Karpas-422 (cell line): ENCODE data around the gene PRKCZ. TPM values are rescaled to one million over a fixed set of nuclear protein-coding genes. Genes with fewer than 3 reads are reported as not detected.

ENCODE experiments used
- DNase-seq: peaks from one replicate; pipeline ENCODE4 v3.0.0-alpha.2; 2015
- H2AFZ ChIP-seq: fragments of 200-600 bp; sonication (generic); 2 replicates; pipeline ENCODE4 v1.6.1; 2014; ENCODE audit warnings: antibody characterized with exemption, low read length, mixed read lengths
- H3K27ac ChIP-seq: fragments of 200-600 bp; sonication (generic); 2 replicates; pipeline ENCODE4 v1.5.1; 2014; ENCODE audit warnings: mild to moderate bottlenecking, low read length, moderate library complexity
- H3K27me3 ChIP-seq: fragments of 200-600 bp; sonication (generic); 2 replicates; pipeline ENCODE4 v1.6.1; 2014; ENCODE audit warnings: low read length, mixed read lengths
- H3K36me3 ChIP-seq: fragments of 200-600 bp; sonication (generic); 2 replicates; pipeline ENCODE4 v1.6.1; 2014; ENCODE audit warnings: low read length, mixed read lengths; ENCODE audit not compliant: insufficient read depth
- H3K4me1 ChIP-seq: fragments of 200-600 bp; sonication (generic); 2 replicates; pipeline ENCODE4 v1.6.1; 2014; ENCODE audit warnings: mild to moderate bottlenecking, low read length, mixed read lengths
- H3K4me2 ChIP-seq: fragments of 200-600 bp; sonication (generic); 2 replicates; pipeline ENCODE4 v1.6.1; 2014; ENCODE audit warnings: low read length, low read depth, mild to moderate bottlenecking; ENCODE audit not compliant: poor library complexity, severe bottlenecking
- H3K4me3 ChIP-seq: fragments of 200-600 bp; sonication (generic); 2 replicates; pipeline ENCODE4 v1.5.1; 2014; ENCODE audit warnings: mild to moderate bottlenecking, antibody characterized with exemption, low read length, mixed read lengths
- H3K79me2 ChIP-seq: fragments of 200-600 bp; sonication (generic); 2 replicates; pipeline ENCODE4 v1.6.1; 2014; ENCODE audit warnings: mild to moderate bottlenecking, low read length, mixed read lengths
- H3K9ac ChIP-seq: fragments of 200-600 bp; sonication (generic); 2 replicates; pipeline ENCODE4 v1.6.0; 2014; ENCODE audit warnings: low read length
- H3K9me2 ChIP-seq: fragments of 200-600 bp; sonication (generic), shearing (Covaris generic); replicated peaks from 2 replicates; pipeline ENCODE4 v1.6.0; 2014; ENCODE audit warnings: mild to moderate bottlenecking, low read length, moderate library complexity; ENCODE audit not compliant: insufficient read depth
- H3K9me3 ChIP-seq: fragments of 300-700, 200-600 bp; sonication (generic); 2 replicates; pipeline ENCODE4 v1.6.1; 2014; ENCODE audit warnings: low read length, mixed read lengths
- H4K20me1 ChIP-seq: fragments of 200-600 bp; sonication (generic); 2 replicates; pipeline ENCODE4 v1.6.1; 2014; ENCODE audit warnings: mild to moderate bottlenecking, antibody characterized with exemption, low read length, low read depth; ENCODE audit not compliant: insufficient read depth
- total RNA-seq: library from RNA; depleted of rRNA; stranded (reverse); fragments of >200 nt; shearing (Covaris generic); gene quantifications from 2 replicates; pipeline ENCODE4 v1.2.3, GENCODE V29; 2014; ENCODE audit warnings: low replicate concordance

Gene PRKCZ
- total RNA-seq, 1 experiment from 2014 or later, result not detected

DNA sequence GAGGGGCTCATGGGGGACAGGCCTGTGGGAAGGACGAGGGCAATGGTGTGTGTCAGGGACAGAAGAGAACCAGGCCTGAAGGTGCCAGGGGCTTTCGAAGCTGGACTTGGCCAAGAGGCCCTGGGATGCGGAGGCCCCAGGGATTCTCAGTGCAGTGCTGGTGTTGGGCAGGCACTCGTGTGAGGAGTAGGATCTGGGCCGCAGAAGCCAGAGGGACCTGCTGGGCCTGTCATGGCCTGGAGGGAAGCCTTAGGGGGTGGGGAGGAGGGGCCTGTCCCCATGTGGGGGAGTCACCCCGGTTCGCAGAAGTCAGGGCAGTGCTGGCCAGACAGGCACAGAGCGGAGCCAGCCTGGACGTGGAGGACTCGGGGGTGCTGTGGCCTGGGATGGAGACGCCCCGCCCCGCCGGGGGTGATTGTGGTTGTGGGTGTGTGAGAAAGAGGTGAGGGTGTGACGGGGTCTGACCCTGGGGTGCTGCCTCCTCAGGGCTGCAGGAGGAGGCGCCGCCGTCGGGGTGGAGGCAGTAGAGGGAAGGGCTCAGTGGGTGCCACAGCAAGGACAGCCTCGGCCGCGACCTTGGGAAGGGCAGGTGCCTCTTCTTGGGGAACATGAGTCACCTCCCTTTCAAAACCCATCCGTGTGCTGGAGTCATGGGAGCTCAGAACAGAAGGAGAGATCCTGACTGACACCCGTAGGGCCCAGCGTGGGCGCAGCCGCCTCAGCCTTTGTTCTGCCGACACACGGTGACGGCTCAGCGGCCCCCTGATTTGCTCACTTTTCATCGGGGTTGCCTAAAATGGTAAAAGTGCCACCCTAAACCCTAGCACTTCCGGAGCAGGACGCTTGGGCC, 110.5 kb downstream of the PRKCZ start:
- H3K36me3 ChIP-seq, result no peaks in the 10 kb centered on the region
- H4K20me1 ChIP-seq, result no peaks in the 10 kb centered on the region
- H3K4me1 ChIP-seq, result no peaks in the 10 kb centered on the region
- no peak overlapping the region for H3K9ac ChIP-seq
- H3K9me2 ChIP-seq, result no peaks in the 10 kb centered on the region
- no peak overlapping the region for H3K27ac ChIP-seq
- no peak for DNase-seq
- no peaks in the 10 kb centered on the region for H3K27me3 ChIP-seq
- H3K9me3 ChIP-seq, result no peaks in the 10 kb centered on the region
- H3K4me3 ChIP-seq, result no peak overlapping the region
- H3K79me2 ChIP-seq, result no peaks in the 10 kb centered on the region
- H2AFZ ChIP-seq, result no peak overlapping the region
- H3K4me2 ChIP-seq, result no peak overlapping the region

- Histone ChIP-seq H3K4me3 (no peak overlapping the region), H3K9me3 (no peaks in the 10 kb centered on the region), H4K20me1 (no peaks in the 10 kb centered on the region), H2AFZ (no peak overlapping the region), H3K36me3 (no peaks in the 10 kb centered on the region), H3K9me2 (no peaks in the 10 kb centered on the region), H3K79me2 (no peaks in the 10 kb centered on the region), H3K27ac (no peak overlapping the region), H3K4me1 (no peaks in the 10 kb centered on the region), H3K9ac (no peak overlapping the region), H3K27me3 (no peaks in the 10 kb centered on the region), H3K4me2 (no peak overlapping the region)
- DNase-seq, result no peak
These were observed 113.0 kb downstream of the PRKCZ start for GRCh38 chr1:2163205-2163604.

DNA sequence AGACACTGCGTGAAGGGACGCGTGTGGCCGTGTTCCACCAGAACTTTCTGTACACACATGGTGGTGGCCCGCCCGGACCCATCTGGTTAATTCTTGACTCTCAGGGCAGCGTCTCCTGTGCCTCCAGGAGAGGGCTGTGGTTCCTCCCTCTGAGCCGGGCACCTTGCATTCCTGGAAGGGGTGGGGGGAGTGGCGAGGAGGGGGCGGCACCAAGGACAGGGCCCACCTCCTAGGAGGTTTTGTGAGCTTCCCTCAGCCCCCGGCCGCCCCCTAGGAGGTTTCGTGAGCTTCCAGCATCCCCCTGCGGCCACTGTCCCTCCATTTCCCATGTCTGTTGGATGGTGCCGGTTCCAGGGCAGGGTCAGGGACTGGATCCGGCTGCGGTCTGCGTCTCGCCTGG, 115.4 kb downstream of the PRKCZ start:
- H3K9ac ChIP-seq, result no peak overlapping the region
- no peak overlapping the region for H3K4me3 ChIP-seq
- H3K9me2 ChIP-seq, result no peaks in the 10 kb centered on the region
- H3K27ac ChIP-seq, result no peak overlapping the region
- H3K36me3 ChIP-seq, result no peaks in the 10 kb centered on the region
- H3K4me2 ChIP-seq, result no peak overlapping the region
- H4K20me1 ChIP-seq, result no peaks in the 10 kb centered on the region
- no peak overlapping the region for H2AFZ ChIP-seq
- DNase-seq, result no peak
- H3K9me3 ChIP-seq, result no peaks in the 10 kb centered on the region
- no peaks in the 10 kb centered on the region for H3K79me2 ChIP-seq
- H3K27me3 ChIP-seq, result no peaks in the 10 kb centered on the region
- H3K4me1 ChIP-seq, result no peaks in the 10 kb centered on the region

- Histone ChIP-seq H3K4me1 (no peaks in the 10 kb centered on the region), H3K9me2 (no peaks in the 10 kb centered on the region), H3K27ac (no peak overlapping the region), H3K79me2 (no peaks in the 10 kb centered on the region), H3K27me3 (no peaks in the 10 kb centered on the region), H4K20me1 (no peaks in the 10 kb centered on the region), H3K4me3 (no peak overlapping the region), H3K9me3 (no peaks in the 10 kb centered on the region), H3K36me3 (no peaks in the 10 kb centered on the region), H3K9ac (no peak overlapping the region), H3K4me2 (no peak overlapping the region), H2AFZ (no peak overlapping the region)
- DNase-seq, result no peak
These were observed 116.0 kb downstream of the PRKCZ start for GRCh38 chr1:2166254-2166653.

DNA sequence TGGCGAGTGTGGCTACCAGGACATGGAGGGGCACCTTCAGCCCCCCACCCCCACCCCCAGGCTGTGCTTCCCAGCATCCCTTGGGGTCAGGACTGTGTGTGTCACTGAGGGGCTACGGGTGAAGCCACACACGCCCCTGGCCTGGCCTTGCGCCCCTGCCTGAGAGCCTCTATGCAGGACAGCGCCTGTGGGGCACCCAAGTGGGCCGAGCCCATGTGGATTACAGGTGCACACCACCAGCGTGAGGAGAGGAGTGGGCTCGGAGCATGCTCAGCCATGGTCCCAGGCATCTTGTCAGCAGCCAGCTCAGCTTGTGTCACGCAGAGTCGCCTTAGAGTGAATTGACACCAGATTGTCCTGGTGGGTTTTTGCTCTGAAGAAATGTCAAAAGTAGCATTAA, 116.5 kb downstream of the PRKCZ start:
- Histone ChIP-seq H3K36me3 (no peaks in the 10 kb centered on the region), H3K79me2 (no peaks in the 10 kb centered on the region), H3K4me1 (no peaks in the 10 kb centered on the region), H4K20me1 (no peaks in the 10 kb centered on the region), H3K27ac (no peak overlapping the region), H3K4me2 (no peak overlapping the region), H2AFZ (no peak overlapping the region), H3K4me3 (no peak overlapping the region), H3K9me3 (no peaks in the 10 kb centered on the region), H3K9ac (no peak overlapping the region), H3K27me3 (no peaks in the 10 kb centered on the region), H3K9me2 (no peaks in the 10 kb centered on the region)
- DNase-seq, result no peak

- Histone ChIP-seq H3K9me2 (no peaks in the 10 kb centered on the region), H4K20me1 (no peaks in the 10 kb centered on the region), H3K4me2 (no peak overlapping the region), H3K79me2 (no peaks in the 10 kb centered on the region), H3K9me3 (no peaks in the 10 kb centered on the region), H2AFZ (no peak overlapping the region), H3K9ac (no peak overlapping the region), H3K27me3 (no peaks in the 10 kb centered on the region), H3K36me3 (no peaks in the 10 kb centered on the region), H3K4me3 (no peak overlapping the region), H3K27ac (no peak overlapping the region), H3K4me1 (no peaks in the 10 kb centered on the region)
- DNase-seq, result no peak
These were observed 117.9 kb downstream of the PRKCZ start for GRCh38 chr1:2168090-2168489.

- Histone ChIP-seq H3K27ac (no peak overlapping the region), H4K20me1 (no peaks in the 10 kb centered on the region), H2AFZ (no peak overlapping the region), H3K79me2 (no peaks in the 10 kb centered on the region), H3K4me2 (no peak overlapping the region), H3K36me3 (no peaks in the 10 kb centered on the region), H3K4me1 (no peaks in the 10 kb centered on the region), H3K27me3 (no peaks in the 10 kb centered on the region), H3K9me3 (no peaks in the 10 kb centered on the region), H3K9ac (no peak overlapping the region), H3K9me2 (no peaks in the 10 kb centered on the region), H3K4me3 (no peak overlapping the region)
- no peak for DNase-seq
These were observed 118.3 kb downstream of the PRKCZ start for GRCh38 chr1:2168535-2168934.

- Histone ChIP-seq H4K20me1 (no peaks in the 10 kb centered on the region), H3K36me3 (no peaks in the 10 kb centered on the region), H3K9me2 (no peaks in the 10 kb centered on the region), H3K79me2 (no peaks in the 10 kb centered on the region), H3K27ac (no peak overlapping the region), H3K27me3 (no peaks in the 10 kb centered on the region), H3K9me3 (no peaks in the 10 kb centered on the region), H2AFZ (no peak overlapping the region), H3K4me2 (no peak overlapping the region), H3K4me3 (no peak overlapping the region), H3K4me1 (no peaks in the 10 kb centered on the region), H3K9ac (no peak overlapping the region)
- DNase-seq, result no peak
These were observed 119.1 kb downstream of the PRKCZ start for GRCh38 chr1:2169200-2169836.
